ENCODE measurements around the gene HOXB1.

HOXB1 gene

GRCh38 chr17:48553826-48554225, 23.0 kb upstream of the HOXB1 start:
- POLR2A ChIA-PET (ENCODE audit: low non-redundant PET): no interaction called here

GRCh38 chr17:48553190-48553547, 22.4 kb upstream of the HOXB1 start:
- CTCF ChIA-PET: interaction anchor here (0.6 kb wide), 2 partner anchors 27 to 201 kb away, joined by 3 read pairs; no protein-coding TSS in a partner anchor
- no peak for DNase-seq (ENCODE audit: low spot score)
- H3K27ac ChIP-seq: no peak overlapping the region
- POLR2A ChIA-PET (ENCODE audit: low non-redundant PET): no interaction called here
- TF ChIP-seq CTCF (conservative IDR thresholded peaks at IDR 0.05; ENCODE audit: low read depth): no peak

More at GRCh38 chr17:48553826-48554225, 23.0 kb upstream of the HOXB1 start:
- DNase-seq (ENCODE audit: low spot score): no peak
- no peak overlapping the region for H3K27ac ChIP-seq
- TF ChIP-seq CTCF (conservative IDR thresholded peaks at IDR 0.05; ENCODE audit: low read depth): no peak
- CTCF ChIA-PET: interaction anchor here (0.6 kb wide), 1 partner anchor 202 kb away, joined by 3 read pairs; no protein-coding TSS in a partner anchor

GRCh38 chr17:48552466-48553189, 21.8 kb upstream of the HOXB1 start:
- no peak for DNase-seq (ENCODE audit: low spot score)
- ChIA-PET CTCF (interaction anchor here (0.6 kb wide), 1 partner anchor 26 kb away, joined by 3 read pairs; no protein-coding TSS in a partner anchor), POLR2A (ENCODE audit: low non-redundant PET) (no interaction called here)
- no peak overlapping the region for H3K27ac ChIP-seq
- no peak for TF ChIP-seq CTCF (conservative IDR thresholded peaks at IDR 0.05; ENCODE audit: low read depth)

GRCh38 chr17:48551596-48552465, 21.0 kb upstream of the HOXB1 start:
- H3K27ac ChIP-seq: no peak overlapping the region
- POLR2A ChIA-PET (ENCODE audit: low non-redundant PET): no interaction called here
- CTCF ChIA-PET: interaction anchor here (0.6 kb wide), 1 partner anchor 209 kb away, joined by 3 read pairs; no protein-coding TSS in a partner anchor
- DNase-seq (ENCODE audit: low spot score): no peak
- TF ChIP-seq CTCF (conservative IDR thresholded peaks at IDR 0.05; ENCODE audit: low read depth): no peak

GRCh38 chr17:48551214-48551555, 20.4 kb upstream of the HOXB1 start:
- POLR2A ChIA-PET (ENCODE audit: low non-redundant PET): no interaction called here
- CTCF ChIA-PET: interaction anchor here (0.6 kb wide), 1 partner anchor 208 kb away, joined by 3 read pairs; no protein-coding TSS in a partner anchor
- DNase-seq (ENCODE audit: low spot score): no peak
- TF ChIP-seq CTCF (conservative IDR thresholded peaks at IDR 0.05; ENCODE audit: low read depth): no peak
- H3K27ac ChIP-seq: no peak overlapping the region

GRCh38 chr17:48550502-48551213, 19.8 kb upstream of the HOXB1 start:
- POLR2A ChIA-PET (ENCODE audit: low non-redundant PET): no interaction called here

More at GRCh38 chr17:48550502-48551213, 19.8 kb upstream of the HOXB1 start:
- TF ChIP-seq CTCF (conservative IDR thresholded peaks at IDR 0.05; ENCODE audit: low read depth): no peak
- H3K27ac ChIP-seq: no peak overlapping the region
- CTCF ChIA-PET: no interaction called here
- no peak for DNase-seq (ENCODE audit: low spot score)
